H9 (cell line): ENCODE measurements around the gene B3GNT9. TPM values are rescaled to one million over a fixed set of nuclear protein-coding genes. Genes with fewer than 3 reads are reported as not detected.

Source experiments
- DNase-seq: peaks from one replicate; pipeline ENCODE4 v3.0.0-alpha.2; 2017
- H2AFZ ChIP-seq: one replicate; pipeline ENCODE4 v1.6.1; 2013; ENCODE audit warnings: mild to moderate bottlenecking, low read length, control low read depth, moderate library complexity
- H2AK5ac ChIP-seq: 2 replicates; pipeline ENCODE4 v1.6.1; 2013; ENCODE audit warnings: low read length, control low read depth, mixed read lengths; ENCODE audit not compliant: insufficient read length
- H2BK120ac ChIP-seq: one replicate; pipeline ENCODE4 v1.6.1; 2013; ENCODE audit warnings: low read depth, mild to moderate bottlenecking, low read length, control low read depth, inconsistent platforms; ENCODE audit not compliant: poor library complexity, severe bottlenecking
- H2BK12ac ChIP-seq: 2 replicates; pipeline ENCODE4 v1.6.1; 2013; ENCODE audit warnings: low read length, control low read depth, mixed read lengths, low read depth; ENCODE audit not compliant: insufficient read length
- H2BK15ac ChIP-seq: 2 replicates; pipeline ENCODE4 v1.6.1; 2013; ENCODE audit warnings: low read depth, low read length, control low read depth
- H2BK20ac ChIP-seq: one replicate; pipeline ENCODE4 v1.6.1; 2013; ENCODE audit warnings: low read depth, mild to moderate bottlenecking, low read length, control low read depth, inconsistent platforms; ENCODE audit not compliant: poor library complexity, severe bottlenecking
- H2BK5ac ChIP-seq: 2 replicates; pipeline ENCODE4 v1.6.1; 2013; ENCODE audit warnings: low read length, control low read depth, mixed read lengths; ENCODE audit not compliant: insufficient read length
- H3K14ac ChIP-seq: 2 replicates; pipeline ENCODE4 v1.6.1; 2013; ENCODE audit warnings: low read length, control low read depth; ENCODE audit not compliant: insufficient read depth
- H3K18ac ChIP-seq: 2 replicates; pipeline ENCODE4 v1.6.1; 2013; ENCODE audit warnings: low read depth, mild to moderate bottlenecking, mixed read lengths, low read length, control low read depth; ENCODE audit not compliant: insufficient read length
- H3K23ac ChIP-seq: 2 replicates; pipeline ENCODE4 v1.6.1; 2013; ENCODE audit warnings: low read length, control low read depth, mixed read lengths, low read depth; ENCODE audit not compliant: insufficient read length
- H3K23me2 ChIP-seq: 2 replicates; pipeline ENCODE4 v1.6.1; 2013; ENCODE audit warnings: low read depth, mild to moderate bottlenecking, mixed read lengths, low read length, control low read depth; ENCODE audit not compliant: insufficient read length, poor library complexity, severe bottlenecking
- H3K27ac ChIP-seq: 2 replicates; pipeline ENCODE4 v1.5.1; 2013; ENCODE audit warnings: low read length, control low read depth, mixed read lengths, low read depth; ENCODE audit not compliant: insufficient read length
- H3K27me3 ChIP-seq: 2 replicates; pipeline ENCODE4 v1.6.1; 2013; ENCODE audit warnings: low read length, control low read depth, inconsistent platforms; ENCODE audit not compliant: insufficient read depth
- H3K4ac ChIP-seq: 2 replicates; pipeline ENCODE4 v1.6.1; 2013; ENCODE audit warnings: low read depth, mild to moderate bottlenecking, control low read depth, inconsistent platforms, low read length, moderate library complexity
- H3K4me1 ChIP-seq: 2 replicates; pipeline ENCODE4 v1.6.1; 2013; ENCODE audit warnings: low read length, control low read depth, inconsistent platforms; ENCODE audit not compliant: insufficient read depth
- H3K4me2 ChIP-seq: 2 replicates; pipeline ENCODE4 v1.6.1; 2013; ENCODE audit warnings: low read length, control low read depth, mixed read lengths; ENCODE audit not compliant: insufficient read length, insufficient read depth
- H3K56ac ChIP-seq: 2 replicates; pipeline ENCODE4 v1.6.1; 2013; ENCODE audit warnings: low read depth, mild to moderate bottlenecking, mixed read lengths, low read length, control low read depth; ENCODE audit not compliant: insufficient read length
- H3K79me1 ChIP-seq: 2 replicates; pipeline ENCODE4 v1.6.1; 2013; ENCODE audit warnings: low read depth, mild to moderate bottlenecking, moderate library complexity, low read length, control low read depth, inconsistent platforms; ENCODE audit not compliant: insufficient read depth, poor library complexity, severe bottlenecking
- H3K79me2 ChIP-seq: 2 replicates; pipeline ENCODE4 v1.6.1; 2013; ENCODE audit warnings: low read length, control low read depth, inconsistent platforms; ENCODE audit not compliant: insufficient read depth
- H3K9ac ChIP-seq: 2 replicates; pipeline ENCODE4 v1.6.1; 2013; ENCODE audit warnings: low read length, control low read depth, mixed read lengths; ENCODE audit not compliant: insufficient read length; ENCODE audit errors: extremely low read depth
- H3K9me3 ChIP-seq: one replicate; pipeline ENCODE4 v1.6.1; 2013; ENCODE audit warnings: low read depth, low read length, inconsistent platforms; ENCODE audit not compliant: control insufficient read depth
- H3T11ph ChIP-seq: one replicate; pipeline ENCODE4 v1.6.1; 2013; ENCODE audit warnings: mild to moderate bottlenecking, low read length, control low read depth, inconsistent platforms
- H4K20me1 ChIP-seq: one replicate; pipeline ENCODE4 v1.6.1; 2013; ENCODE audit not compliant: control insufficient read depth, insufficient read length, insufficient read depth
- H4K5ac ChIP-seq: 2 replicates; pipeline ENCODE4 v1.6.1; 2013; ENCODE audit warnings: low read depth, mild to moderate bottlenecking, mixed read lengths, low read length, control low read depth; ENCODE audit not compliant: insufficient read length
- H4K8ac ChIP-seq: replicated peaks from 2 replicates; pipeline ENCODE4 v1.6.1; 2013; ENCODE audit warnings: low read length, control low read depth, mixed read lengths, low read depth; ENCODE audit not compliant: insufficient read length
- H4K91ac ChIP-seq: 2 replicates; pipeline ENCODE4 v1.6.1; 2013; ENCODE audit warnings: low read depth, mild to moderate bottlenecking, moderate library complexity, mixed read lengths, low read length, control low read depth; ENCODE audit not compliant: insufficient read length
- H3K27ac Mint-ChIP-seq, 3 experiments: 2 replicates in 2 of 3; 3 replicates in 1 of 3; pipeline ENCODE4 v1.8.0; 2020 to 2021; ENCODE audit warnings: mixed read lengths in 3 of 3, mild to moderate bottlenecking in 1 of 3, moderate library complexity in 1 of 3
- H3K27me3 Mint-ChIP-seq: 2 replicates; pipeline ENCODE4 v1.8.0; 2021; ENCODE audit warnings: low read depth, mild to moderate bottlenecking, moderate library complexity, mixed read lengths
- H3K36me3 Mint-ChIP-seq, 3 experiments: 2 replicates in 2 of 3; 3 replicates in 1 of 3; pipeline ENCODE4 v1.8.0; 2020 to 2021; ENCODE audit warnings: low read depth in 3 of 3, mixed read lengths in 3 of 3; ENCODE audit not compliant: insufficient read depth in 1 of 3
- H3K4me1 Mint-ChIP-seq, 2 experiments: 2 replicates each; pipeline ENCODE4 v1.8.0; 2020; ENCODE audit warnings: mixed read lengths in 2 of 2
- H3K4me3 Mint-ChIP-seq, 2 experiments: 2 replicates in 1 of 2; 3 replicates in 1 of 2; pipeline ENCODE4 v1.8.0; 2020 to 2021; ENCODE audit warnings: mild to moderate bottlenecking in 2 of 2, mixed read lengths in 2 of 2, moderate library complexity in 1 of 2
- H3K9me3 Mint-ChIP-seq, 2 experiments: 2 replicates in 1 of 2; 3 replicates in 1 of 2; pipeline ENCODE4 v1.8.0; 2020; ENCODE audit warnings: mild to moderate bottlenecking in 2 of 2, mixed read lengths in 2 of 2, moderate library complexity in 1 of 2
- CTCF ChIP-seq: fragments of 200-600 bp; sonication (generic); conservative IDR thresholded peaks from 3 replicates; pipeline ENCODE4 v1.8.0; 2021; ENCODE audit warnings: antibody characterized with exemption, mild to moderate bottlenecking
- WGBS: extraction: QIAGEN DNeasy Blood & Tissue Kit; methylation state at CpG from one replicate; pipeline ENCODE4 v1.1.7; 2013; ENCODE audit warnings: missing lambda C conversion rate, low lambda C conversion rate, mixed read lengths; ENCODE audit not compliant: insufficient read length; ENCODE audit errors: extremely low coverage; 5-methylcytosine and 5-hydroxymethylcytosine counted together
- total RNA-seq: library from RNA; stranded (reverse); gene quantifications from 2 replicates; pipeline ENCODE4 v1.2.1, GENCODE V29; 2021

The B3GNT9 gene
- total RNA-seq, 1 experiment from 2014 or later = 11.2 TPM

GRCh38 chr16:67190041-67190440 lies 39.2 kb upstream of the B3GNT9 start, which contains the start of gene EXOC3L1:
Gene EXOC3L1, minus strand, starts transcription at chr16:67190136. Its CDS starts 460 bp downstream, at chr16:67189676.
- no peak within 1 kb of the TSS for H2BK20ac ChIP-seq
- H3K23me2 ChIP-seq = peaks cover 8% of the 10 kb centered on the region
- peaks cover 13% of the 10 kb centered on the region; the same call in 1 of the 2 replicates for H3K79me2 ChIP-seq
- H4K91ac ChIP-seq = no peak within 1 kb of the TSS
- H3K56ac ChIP-seq = no peak within 1 kb of the TSS
- H3K9me3 ChIP-seq = no peaks in the 10 kb centered on the region
- H3K4ac ChIP-seq = no peak within 1 kb of the TSS
- Mint-ChIP-seq H3K9me3 (no peaks in the 10 kb centered on the region; a peak in 2 of 5 replicates), H3K36me3 (peaks cover 17 to 24% (median 23%) of the 10 kb centered on the region in 3 experiments), H3K27ac (no peak within 1 kb of the TSS), H3K4me1 (peaks cover 29 to 42% of the 10 kb centered on the region in 2 experiments), H3K27me3 (peaks cover 20% of the 10 kb centered on the region), H3K4me3 (peak within 1 kb of the TSS; percentile 52 to 59; a peak in 4 of 5 replicates)
- H2AFZ ChIP-seq = no peak within 1 kb of the TSS
- TF ChIP-seq CTCF = no peak
- H3K9ac ChIP-seq = no peak within 1 kb of the TSS
- H2BK120ac ChIP-seq = no peak within 1 kb of the TSS
- no peak within 1 kb of the TSS for H3K14ac ChIP-seq
- no peak within 1 kb of the TSS for H3K23ac ChIP-seq
- H3K4me1 ChIP-seq = peaks cover 4% of the 10 kb centered on the region; the same call in 1 of the 2 replicates
- no peak within 1 kb of the TSS for H2AK5ac ChIP-seq
- no peak within 1 kb of the TSS for H3K4me2 ChIP-seq
- no peak within 1 kb of the TSS for H3K27ac ChIP-seq
- no peak within 1 kb of the TSS for H4K5ac ChIP-seq
- no peak within 1 kb of the TSS for H2BK12ac ChIP-seq
- H4K8ac ChIP-seq = no peak within 1 kb of the TSS
- peaks cover 13% of the 10 kb centered on the region for H3K79me1 ChIP-seq
- H4K20me1 ChIP-seq = no peaks in the 10 kb centered on the region
- no peak within 1 kb of the TSS for H3T11ph ChIP-seq
- no peak for DNase-seq
- H2BK15ac ChIP-seq = no peak within 1 kb of the TSS
- H3K18ac ChIP-seq = no peak within 1 kb of the TSS
- no peak within 1 kb of the TSS for H2BK5ac ChIP-seq
- WGBS = no CpG with 5 or more reads among the region's 6 CpGs
- H3K27me3 ChIP-seq = no peaks in the 10 kb centered on the region; the same call in none of the 2 replicates
